Inflammatory macrophage treated with lipopolysaccharide for 4 hours (primary cell): ENCODE measurements around the gene NDC1.
"Not testable (repeated sequence)": the region's sequence is repeated elsewhere in the genome, so short reads cannot be mapped to it uniquely, and the experiment has no call there.

Source experiments
- DNase-seq: peaks from one replicate; pipeline ENCODE4 v3.0.0-alpha.2; 2020

Gene NDC1

GRCh38 chr1:53822931-53823330 is 15.2 kb downstream of the NDC1 start:
- no peak for DNase-seq

GRCh38 chr1:53821380-53821779 is 16.7 kb downstream of the NDC1 start:
- no peak for DNase-seq

DNA sequence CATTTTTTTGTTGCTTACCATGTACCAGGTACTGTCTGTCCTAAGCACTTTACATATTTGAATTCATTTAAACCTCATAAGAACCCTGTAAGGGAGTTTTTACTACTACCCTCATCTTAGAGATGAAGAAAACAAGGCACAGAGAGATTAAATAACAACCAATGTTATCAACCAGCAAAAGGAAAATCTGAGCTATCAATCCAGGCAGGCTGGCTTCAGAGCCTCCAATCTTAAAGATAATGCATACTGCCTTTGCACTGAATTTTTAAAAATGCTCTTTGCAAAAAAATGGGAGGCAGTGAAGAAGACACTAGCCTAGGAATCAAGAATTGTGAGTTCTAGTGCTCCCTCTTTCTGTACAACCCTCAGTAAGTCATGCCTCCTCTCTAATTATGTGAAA is 18.7 kb downstream of the NDC1 start:
- DNase-seq: no peak

DNA sequence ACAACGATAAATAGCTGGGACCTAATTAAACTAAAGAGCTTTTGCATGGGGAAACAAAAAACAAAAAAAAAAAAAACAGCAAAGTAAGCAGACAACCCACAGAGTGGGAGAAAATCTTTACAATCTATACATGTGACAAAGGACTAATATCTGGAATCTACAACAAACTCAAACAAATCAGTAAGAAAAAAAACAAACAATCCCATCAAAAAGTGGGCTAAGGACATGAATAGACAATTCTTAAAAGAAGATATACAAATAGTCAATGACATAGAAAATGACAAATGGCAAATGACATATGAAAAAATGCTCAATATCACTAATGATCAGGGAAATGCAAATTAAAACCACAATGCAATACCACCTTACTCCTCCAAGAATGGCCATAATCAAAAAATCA is 21.5 kb downstream of the NDC1 start:
- not testable (repeated sequence) for DNase-seq

DNA sequence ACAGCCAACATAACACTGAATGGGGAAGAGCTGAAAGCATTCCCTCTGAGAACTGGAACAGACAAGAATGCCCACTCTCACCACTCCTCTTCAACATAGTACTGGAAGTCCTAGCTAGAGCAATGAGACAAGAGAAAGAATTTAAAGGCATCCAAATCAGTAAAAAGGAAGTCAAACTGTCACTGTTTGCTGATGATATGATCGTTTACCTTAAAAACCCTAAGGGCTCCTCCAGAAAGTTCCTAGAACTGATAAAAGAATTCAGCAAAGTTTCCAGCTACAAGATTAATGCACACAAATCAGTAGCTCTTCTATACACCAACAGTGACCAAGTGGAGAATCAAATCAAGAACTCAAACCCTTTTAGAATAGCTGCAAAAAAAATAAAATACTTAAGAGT is 22.6 kb downstream of the NDC1 start:
- DNase-seq: not testable (repeated sequence)

DNA sequence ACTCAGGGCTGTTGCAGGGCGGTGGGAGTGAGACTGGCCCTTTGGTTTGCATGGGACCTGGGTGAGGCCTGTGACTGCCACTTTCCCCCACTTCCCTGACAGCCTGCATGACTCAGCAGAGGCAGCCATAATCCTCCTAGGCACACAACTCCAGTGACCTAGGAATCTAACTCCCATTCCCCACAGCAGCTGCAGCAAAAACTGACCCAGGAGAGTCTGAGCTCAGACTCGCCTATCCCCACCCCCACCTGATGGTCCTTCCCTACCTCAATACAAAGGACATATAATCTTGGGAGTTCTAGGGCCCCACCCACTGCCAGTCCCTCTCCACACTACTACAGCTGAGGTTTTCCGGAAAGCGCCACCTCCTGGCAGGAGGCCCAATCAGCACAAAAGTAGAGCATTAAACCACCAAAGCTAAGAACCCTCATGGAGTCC is 26.7 kb downstream of the NDC1 start:
- no peak for DNase-seq

DNA sequence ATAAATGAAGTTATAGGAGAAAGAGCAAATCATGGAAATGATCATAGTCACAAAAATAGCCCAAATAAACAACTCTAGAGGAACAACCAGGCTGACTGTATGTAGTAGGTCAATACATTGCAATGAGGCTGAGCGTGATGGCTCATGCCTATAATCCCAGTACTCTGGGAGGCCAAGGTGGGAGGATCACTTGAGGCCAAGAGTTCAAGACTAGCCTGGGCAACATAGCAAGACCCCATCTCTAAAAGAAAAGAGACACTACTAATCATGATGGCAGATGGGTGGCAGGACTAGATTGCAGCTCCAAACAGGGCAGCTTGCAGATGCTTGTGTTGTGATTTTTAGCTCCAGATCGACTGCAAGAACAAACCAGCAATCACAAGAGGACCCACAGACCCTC is 27.6 kb downstream of the NDC1 start:
- no peak for DNase-seq

GRCh38 chr1:53810007-53810406 is 28.1 kb downstream of the NDC1 start:
- DNase-seq: no peak

GRCh38 chr1:53807916-53808315 is 30.2 kb downstream of the NDC1 start:
- no peak for DNase-seq

GRCh38 chr1:53804791-53805505 is 33.1 kb downstream of the NDC1 start:
- DNase-seq: no peak

- no peak for DNase-seq
Observed at GRCh38 chr1:53804181-53804580, 33.9 kb downstream of the NDC1 start.

DNA sequence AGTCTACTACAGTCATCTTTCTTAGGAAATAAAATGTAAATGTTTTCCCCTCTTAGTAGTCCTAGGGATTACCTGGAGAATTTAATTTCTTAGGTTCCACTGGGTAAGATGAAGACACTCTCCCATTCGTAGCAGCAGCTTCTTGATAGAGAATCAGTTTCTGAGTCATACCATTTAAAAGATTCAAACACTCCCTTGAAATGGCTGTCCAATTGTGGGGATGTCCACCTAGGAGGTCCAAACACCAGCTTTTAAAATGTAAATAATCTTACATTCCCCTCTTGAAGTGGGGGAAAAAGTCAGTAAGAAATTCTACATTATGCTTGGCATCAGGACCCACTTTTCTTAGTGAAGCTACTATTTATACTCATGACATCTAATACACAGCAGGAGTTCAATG is 37.5 kb downstream of the NDC1 start:
- DNase-seq: no peak

DNA sequence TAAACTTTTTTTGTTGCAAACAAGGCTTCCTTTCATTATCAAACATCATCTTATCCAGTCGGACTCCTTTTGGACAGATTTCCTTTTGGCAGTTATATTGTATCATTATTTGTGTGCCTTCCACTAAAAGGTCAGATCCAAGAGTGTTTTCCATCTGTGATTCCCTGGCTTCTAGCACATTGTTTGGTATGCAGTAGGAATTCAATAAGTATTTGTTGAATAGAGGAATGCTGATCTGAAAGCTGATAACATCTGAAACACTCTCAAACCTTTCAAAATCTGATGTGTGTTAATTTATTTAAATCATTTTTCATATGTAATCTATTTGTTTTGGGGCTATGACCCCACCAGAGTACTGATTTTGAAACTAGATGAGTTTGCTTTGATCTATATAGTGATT is 39.0 kb downstream of the NDC1 start:
- no peak for DNase-seq

GRCh38 chr1:53792806-53793205 is 45.3 kb downstream of the NDC1 start:
- no peak for DNase-seq

- DNase-seq: no peak
Observed at GRCh38 chr1:53787655-53788054, 50.4 kb downstream of the NDC1 start.

DNA sequence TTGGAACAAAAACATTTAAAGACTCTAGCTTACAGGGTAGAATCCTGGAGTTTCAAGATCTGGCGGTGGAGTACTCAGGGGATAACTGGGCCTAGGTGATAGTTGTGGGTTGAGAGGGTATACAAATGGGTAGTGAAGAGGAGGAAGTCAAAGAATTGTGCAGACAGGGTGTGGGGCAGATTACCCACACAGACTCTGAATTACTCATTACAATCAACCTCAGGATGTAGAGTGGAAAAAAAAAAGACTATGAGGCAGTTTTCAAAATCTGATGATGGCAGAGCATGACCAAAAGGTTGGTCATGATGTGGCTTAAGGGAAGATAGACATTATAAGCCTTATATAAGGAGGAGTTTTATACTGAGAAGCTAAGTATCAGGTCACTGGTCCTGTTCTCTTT is 55.0 kb downstream of the NDC1 start:
- DNase-seq: no peak

DNA sequence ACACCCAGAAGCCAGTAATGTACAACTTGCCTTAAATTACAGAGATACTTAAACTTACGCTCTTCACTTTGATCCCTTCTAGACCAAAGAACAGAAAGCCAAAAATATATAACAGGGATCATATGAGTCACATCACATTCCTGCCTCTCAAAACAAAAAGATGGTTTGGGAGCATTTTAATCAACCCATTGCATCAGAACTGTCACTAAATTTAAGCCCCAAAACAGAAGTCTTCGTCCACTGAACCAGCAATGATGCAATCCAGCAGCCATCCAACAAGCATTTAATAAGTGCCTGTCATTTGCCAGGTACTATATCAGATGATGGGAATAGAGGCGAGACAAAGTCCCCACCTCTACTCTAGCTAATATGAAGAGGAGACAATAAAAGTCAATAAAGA is 56.4 kb downstream of the NDC1 start:
- no peak for DNase-seq

GRCh38 chr1:53777272-53777671 is 60.8 kb downstream of the NDC1 start:
- DNase-seq: no peak

DNA sequence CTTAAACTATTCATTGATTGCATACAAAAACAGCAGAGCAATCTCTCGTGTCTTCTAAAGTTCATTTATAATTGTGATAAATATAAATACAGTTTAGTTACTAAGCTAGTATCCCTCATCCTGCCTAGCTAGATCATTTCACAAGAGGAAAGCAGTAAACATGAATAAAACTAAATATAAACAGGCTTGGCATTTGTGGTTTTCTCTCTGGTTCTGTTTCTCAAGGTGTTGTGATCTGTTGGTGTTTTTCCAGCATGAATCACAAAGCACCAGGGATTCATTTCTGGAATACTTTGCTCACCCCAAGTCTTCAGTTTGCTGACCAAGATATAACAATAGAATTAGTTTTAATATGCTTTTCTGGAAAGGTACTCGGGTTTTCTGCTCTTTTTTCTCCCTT is 66.4 kb downstream of the NDC1 start:
- no peak for DNase-seq

DNA sequence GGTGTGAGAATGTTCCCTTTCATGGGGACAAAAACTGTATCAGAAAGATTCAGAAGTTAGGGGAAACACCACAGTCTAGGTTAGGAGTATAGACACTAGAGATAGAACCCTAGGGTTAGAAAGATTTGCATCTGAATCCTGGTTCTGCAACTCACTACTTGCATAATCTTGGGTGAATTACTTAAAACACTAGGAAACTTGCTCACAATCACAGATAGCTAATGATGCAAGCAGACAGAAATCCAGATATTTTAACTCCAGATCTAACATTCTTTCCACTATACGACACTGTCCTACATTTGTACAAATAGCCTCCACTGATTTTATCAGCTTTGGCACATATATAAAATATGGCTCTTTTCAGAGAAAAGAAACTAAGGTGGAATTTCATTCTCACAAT is 68.3 kb downstream of the NDC1 start:
- DNase-seq: peak; percentile 28

DNA sequence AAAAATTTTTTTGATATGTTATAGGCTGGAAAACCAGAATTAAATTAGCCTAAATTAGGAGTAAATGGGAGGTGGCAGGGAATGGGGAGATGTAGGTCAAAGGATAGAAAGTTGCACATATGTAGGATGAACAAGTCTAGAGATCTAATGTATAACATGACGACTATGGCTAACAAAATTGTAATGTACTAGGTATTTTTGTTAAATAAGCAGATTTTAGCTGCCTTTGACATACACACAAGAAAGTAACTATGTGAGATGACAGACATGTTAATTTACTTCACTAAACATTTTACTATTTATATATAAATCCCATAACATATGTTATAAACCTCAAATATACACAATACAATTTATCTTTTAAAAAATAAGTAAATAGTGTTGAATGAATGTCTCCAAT is 68.9 kb downstream of the NDC1 start:
- DNase-seq: no peak

DNA sequence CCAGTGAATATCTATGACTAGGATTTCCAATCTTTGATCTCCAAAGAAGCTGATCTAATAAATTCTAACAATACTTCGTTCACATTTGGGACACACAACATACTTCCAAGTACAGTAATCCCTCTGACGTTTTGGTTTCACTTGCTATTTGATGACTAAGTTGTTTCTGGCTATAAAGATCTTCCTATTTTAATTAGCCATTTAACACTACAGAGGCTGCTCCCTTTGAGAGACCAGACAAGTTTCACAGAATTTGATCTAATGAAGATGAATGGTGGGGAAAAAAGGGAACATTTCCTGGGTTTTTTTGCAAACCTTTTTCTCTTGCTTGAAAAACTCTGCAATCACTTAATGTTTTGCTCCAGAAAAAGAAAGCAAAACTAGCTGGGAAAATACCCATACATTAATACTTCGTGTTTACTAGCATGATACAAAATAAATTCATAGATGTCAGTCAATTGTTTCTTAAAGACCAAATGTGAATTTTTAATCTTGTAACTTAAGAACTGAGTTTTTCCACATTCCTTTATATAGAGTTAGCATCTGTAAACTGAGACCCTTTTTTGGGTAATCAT is 71.2 kb downstream of the NDC1 start:
- DNase-seq: peak; percentile 63

DNA sequence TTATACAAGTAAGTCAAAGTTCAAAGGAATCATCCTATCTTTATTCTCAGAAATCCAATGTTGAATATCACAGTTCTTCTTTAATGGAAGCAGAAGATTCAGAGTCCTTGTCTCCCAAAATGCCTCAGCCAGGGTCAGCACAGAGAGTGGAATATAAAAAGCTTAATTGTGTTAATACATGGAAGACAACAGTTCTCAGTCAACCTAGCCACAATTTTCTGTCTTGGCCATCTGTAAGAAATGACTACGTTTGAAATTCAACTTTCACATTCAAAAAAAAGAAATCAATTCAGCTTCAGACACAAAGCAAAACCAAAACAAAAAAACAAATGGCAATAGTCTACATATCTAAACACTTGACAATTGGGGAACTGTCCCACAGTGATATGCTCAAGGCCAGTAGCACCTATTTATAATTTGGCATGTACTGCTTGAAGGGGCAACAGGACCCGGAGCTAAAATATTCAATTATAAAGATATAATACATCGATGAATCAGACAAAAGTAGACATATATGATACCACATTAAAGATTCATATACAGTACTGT is 71.8 kb downstream of the NDC1 start:
- DNase-seq: peak; percentile 50

GRCh38 chr1:53765657-53766056 is 72.4 kb downstream of the NDC1 start:
- peak; percentile 61 for DNase-seq

DNA sequence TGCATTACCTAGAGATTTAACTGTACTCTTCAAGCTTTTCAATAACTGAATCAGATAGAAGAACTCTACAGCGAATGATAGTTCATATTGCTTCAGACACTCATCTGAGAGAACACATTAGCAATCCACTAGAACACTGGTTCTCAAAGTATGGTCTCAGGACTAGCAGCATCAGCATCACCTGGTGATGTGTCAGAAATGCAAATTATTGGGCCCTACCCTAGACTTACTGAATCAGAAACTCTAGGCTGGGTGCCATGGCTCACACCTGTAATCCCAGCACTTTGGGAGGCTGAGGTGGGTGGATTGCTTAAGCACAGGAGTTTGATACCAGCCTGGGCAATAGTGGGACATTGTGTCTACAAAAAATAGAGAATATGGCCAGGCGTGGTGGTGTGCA is 74.2 kb downstream of the NDC1 start:
- no peak for DNase-seq
